ENCODE results near the gene SLIT3.

- TF ChIP-seq, protein P1, sequence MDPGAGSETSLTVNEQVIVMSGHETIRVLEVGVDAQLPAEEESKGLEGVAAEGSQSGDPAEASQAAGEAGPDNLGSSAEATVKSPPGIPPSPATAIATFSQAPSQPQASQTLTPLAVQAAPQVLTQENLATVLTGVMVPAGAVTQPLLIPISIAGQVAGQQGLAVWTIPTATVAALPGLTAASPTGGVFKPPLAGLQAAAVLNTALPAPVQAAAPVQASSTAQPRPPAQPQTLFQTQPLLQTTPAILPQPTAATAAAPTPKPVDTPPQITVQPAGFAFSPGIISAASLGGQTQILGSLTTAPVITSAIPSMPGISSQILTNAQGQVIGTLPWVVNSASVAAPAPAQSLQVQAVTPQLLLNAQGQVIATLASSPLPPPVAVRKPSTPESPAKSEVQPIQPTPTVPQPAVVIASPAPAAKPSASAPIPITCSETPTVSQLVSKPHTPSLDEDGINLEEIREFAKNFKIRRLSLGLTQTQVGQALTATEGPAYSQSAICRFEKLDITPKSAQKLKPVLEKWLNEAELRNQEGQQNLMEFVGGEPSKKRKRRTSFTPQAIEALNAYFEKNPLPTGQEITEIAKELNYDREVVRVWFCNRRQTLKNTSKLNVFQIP (CRISPR knock-in tag; IDR thresholded peaks at IDR 0.05; ENCODE audit: borderline replicate concordance, low read depth), result no peak
- no peak for TF ChIP-seq PATZ1 (CRISPR knock-in tag; IDR thresholded peaks at IDR 0.05; ENCODE audit: borderline replicate concordance)
- no peak for TF ChIP-seq ESRRG (CRISPR knock-in tag; IDR thresholded peaks at IDR 0.05)
- TF ChIP-seq CSRNP3 (CRISPR knock-in tag; IDR thresholded peaks at IDR 0.05), result no peak
- TF ChIP-seq ZNF70 (CRISPR knock-in tag; IDR thresholded peaks at IDR 0.05), result no peak
- TF ChIP-seq ZFP30 (CRISPR knock-in tag; IDR thresholded peaks at IDR 0.05), result no peak
Observed at GRCh38 chr5:168908207-168908606, 392.7 kb downstream of the SLIT3 start.

Measured in SK-N-SH treated with all-trans-retinoic acid at 6 μM for 48 hours (cell line).